ENCODE results near the gene PM20D1. TPM values are rescaled to one million over a fixed set of nuclear protein-coding genes. Genes with fewer than 3 reads are reported as not detected.

PM20D1 gene
- total and polyA plus RNA-seq, 10 of the 15 experiments (the other 5 are each of a cell fraction or from before 2014, with no cell fraction given), result not detected

GRCh38 chr1:205800981-205801703 is 48.8 kb downstream of the PM20D1 start:
- SMC1A ChIA-PET (ENCODE audit: uncharacterized antibody, unreplicated experiment), result no interaction called here
- Histone ChIP-seq H3K36me3 (ENCODE audit: control insufficient read depth in 2 of 2, insufficient read depth in 2 of 2, low read length in 1 of 2) (no peaks in the 10 kb centered on the region), H3K9ac (ENCODE audit: control insufficient read depth, insufficient read depth, low read length) (no peak overlapping the region), H3K27me3 (replicated peaks in 1 of 2; ENCODE audit: control insufficient read depth in 2 of 2, insufficient read depth in 2 of 2, low read length in 1 of 2) (no peaks in the 10 kb centered on the region), H3K27ac (ENCODE audit: control insufficient read depth, insufficient read depth) (no peak overlapping the region), H3K4me1 (ENCODE audit: control insufficient read depth, insufficient read depth, low read length) (no peaks in the 10 kb centered on the region; the same call in 1 of the 2 replicates), H3K79me2 (ENCODE audit: control insufficient read depth, insufficient read depth, low read length) (no peaks in the 10 kb centered on the region), H2AFZ (ENCODE audit: control insufficient read depth, low read depth, low read length) (no peak overlapping the region), H4K20me1 (ENCODE audit: control insufficient read depth, insufficient read depth) (no peaks in the 10 kb centered on the region), H3K9me3 (replicated peaks; ENCODE audit: control insufficient read depth, insufficient read depth, low read length) (no peaks in the 10 kb centered on the region), H3K4me3 (no peak overlapping the region), H3K4me2 (ENCODE audit: control insufficient read depth, insufficient read depth) (no peak overlapping the region)
- ATAC-seq, result no peak
- FAIRE-seq, result no peak
- intact Hi-C loops (cut with micrococcal nuclease; ENCODE audit: unreplicated experiment) (no loop called here), in situ Hi-C loops (cut with MboI) (no loop called here)
- 44% methylated on average over 7 of the region's 7 CpGs for WGBS (ENCODE audit: insufficient coverage, insufficient replicate concordance, low lambda C conversion rate, missing lambda C conversion rate)
- POLR2A ChIA-PET, result no interaction called here
- CTCF ChIA-PET, result no interaction called here
- RAD21 ChIA-PET (ENCODE audit: unreplicated experiment), result no interaction called here
- DNase-seq (ENCODE audit: low read depth, low spot score), result no peak
- BruUV-seq (replicated peaks), result no TSS peak
- TF ChIP-seq USF2 (IDR thresholded peaks at IDR 0.05; ENCODE audit: borderline replicate concordance, low read depth, low read length), result no peak
- TF ChIP-seq CEBPB (IDR thresholded peaks at IDR 0.05; ENCODE audit: borderline replicate concordance in 1 of 2, low read depth in 2 of 2, low read length in 2 of 2), result no peak
- TF ChIP-seq TCF7 (IDR thresholded peaks at IDR 0.05; ENCODE audit: borderline replicate concordance), result no peak
- no peak for TF ChIP-seq SKIL (IDR thresholded peaks at IDR 0.05; ENCODE audit: low read depth, poor library complexity, severe bottlenecking)
- TF ChIP-seq SRF (IDR thresholded peaks at IDR 0.05; ENCODE audit: low read depth in 2 of 2, low read length in 2 of 2), result no peak
- no peak for TF ChIP-seq MAX (IDR thresholded peaks at IDR 0.05; ENCODE audit: low read depth, low read length)
- TF ChIP-seq CHD1 (IDR thresholded peaks at IDR 0.05; ENCODE audit: low read depth, low read length), result no peak
- TF ChIP-seq NKRF (conservative IDR thresholded peaks at IDR 0.05), result no peak
- TF ChIP-seq E2F8 (IDR thresholded peaks at IDR 0.05; ENCODE audit: low read depth, partially characterized antibody), result no peak
- no peak for TF ChIP-seq NFXL1 (IDR thresholded peaks at IDR 0.05; ENCODE audit: borderline replicate concordance)
- no peak for TF ChIP-seq RELA (IDR thresholded peaks at IDR 0.05; ENCODE audit: borderline replicate concordance, partially characterized antibody)
- no peak for TF ChIP-seq MYC (IDR thresholded peaks at IDR 0.05; ENCODE audit: insufficient read depth, insufficient read length, insufficient replicate concordance, low read length, severe bottlenecking)
- TF ChIP-seq ELK1 (IDR thresholded peaks at IDR 0.05; ENCODE audit: low read depth, low read length), result no peak
